GM12878 (cell line): ENCODE results near the gene NET1. TPM values are rescaled to one million over a fixed set of nuclear protein-coding genes. Genes with fewer than 3 reads are reported as not detected.

Source experiments
- ATF7 ChIP-seq: fragments of 450-650 bp; IDR thresholded peaks from 2 replicates; pipeline ENCODE4 v1.6.1; 2016; ENCODE audit warnings: low read depth, mild to moderate bottlenecking
- BRCA1 ChIP-seq: IDR thresholded peaks from 2 replicates; pipeline ENCODE4 v1.6.1; 2011; ENCODE audit warnings: low read depth, low read length, improper control_type of control experiment
- CBFB ChIP-seq: IDR thresholded peaks from 2 replicates; pipeline ENCODE4 v1.6.1; 2016; ENCODE audit warnings: antibody characterized with exemption, low read depth
- CBX5 ChIP-seq: sonication (generic); IDR thresholded peaks from 2 replicates; pipeline ENCODE4 v1.6.1; 2016; ENCODE audit warnings: low read depth, moderate library complexity, mild to moderate bottlenecking, inconsistent platforms
- CHD4 ChIP-seq: fragments of 200-600 bp; sonication (generic); IDR thresholded peaks from 2 replicates; pipeline ENCODE4 v1.6.1; 2016; ENCODE audit warnings: mild to moderate bottlenecking
- NBN ChIP-seq: fragments of 450-650 bp; IDR thresholded peaks from 2 replicates; pipeline ENCODE4 v1.6.1; 2016
- NR2C2 ChIP-seq: IDR thresholded peaks from 2 replicates; pipeline ENCODE4 v1.6.1; 2011; ENCODE audit warnings: borderline replicate concordance, low read depth; ENCODE audit not compliant: control insufficient read depth, insufficient read length
- PML ChIP-seq: IDR thresholded peaks from 2 replicates; pipeline ENCODE4 v1.6.1; 2012; ENCODE audit warnings: low read length, inconsistent platforms
- RAD21 ChIP-seq: IDR thresholded peaks from 2 replicates; pipeline ENCODE4 v1.6.1; 2011; ENCODE audit warnings: mild to moderate bottlenecking, low read depth, low read length, moderate library complexity; ENCODE audit not compliant: insufficient read depth
- RCOR1 ChIP-seq: conservative IDR thresholded peaks from 2 replicates; pipeline ENCODE4 v1.6.1; 2012; ENCODE audit warnings: low read depth, low read length, improper control_type of control experiment
- SIX5 ChIP-seq: IDR thresholded peaks from 2 replicates; pipeline ENCODE4 v1.6.1; 2011; ENCODE audit warnings: mild to moderate bottlenecking, low read depth, low read length, moderate library complexity; ENCODE audit not compliant: severe bottlenecking
- SMC3 ChIP-seq: IDR thresholded peaks from 2 replicates; pipeline ENCODE4 v1.6.1; 2011; ENCODE audit warnings: low read length, improper control_type of control experiment, borderline replicate concordance
- SPI1 ChIP-seq: IDR thresholded peaks from 2 replicates; pipeline ENCODE4 v1.6.1; 2011; ENCODE audit warnings: low read depth, mild to moderate bottlenecking, low read length, moderate library complexity, borderline replicate concordance; ENCODE audit not compliant: insufficient read depth
- STAT1 ChIP-seq: fragments of 450-650 bp; conservative IDR thresholded peaks from 2 replicates; pipeline ENCODE4 v1.6.1; 2014; ENCODE audit warnings: antibody characterized with exemption, mild to moderate bottlenecking
- TCF12 ChIP-seq: IDR thresholded peaks from 2 replicates; pipeline ENCODE4 v1.6.1; 2011; ENCODE audit warnings: low read depth, mild to moderate bottlenecking, low read length
- TCF3 ChIP-seq: IDR thresholded peaks from 2 replicates; pipeline ENCODE4 v1.6.1; 2012; ENCODE audit warnings: low read depth, mild to moderate bottlenecking, low read length, borderline replicate concordance; ENCODE audit not compliant: insufficient read depth
- YY1 ChIP-seq: IDR thresholded peaks from 2 replicates; pipeline ENCODE4 v1.6.1; 2011; ENCODE audit warnings: low read depth, mild to moderate bottlenecking, low read length
- polyA plus RNA-seq, 11 experiments: library from polyadenylated mRNA; depleted of rRNA in 4 of 11; unstranded in 6 of 11; stranded (reverse) in 5 of 11; fragments of >200 nt; fragmentation: Nextera tagmentation in 4 of 11; fragmentation: Illumina TruSeq in 1 of 11; extraction: Ambion mirVana in 4 of 11; extraction: Trizol in 1 of 11; gene quantifications; 1 replicate in 1 of 11; 2 replicates in 10 of 11; pipeline versions ENCODE4 v1.2.1 to v1.2.3, GENCODE V29; 2011 to 2016; ENCODE audit warnings: inconsistent platforms in 2 of 11, missing spikeins in 2 of 11, low read depth in 1 of 11
- total RNA-seq, 4 experiments: library from RNA; depleted of rRNA in 3 of 4; stranded (reverse); fragments of >200 nt in 3 of 4; fragmentation: Illumina TruSeq in 1 of 4; extraction: Trizol in 1 of 4; gene quantifications; 2 replicates each; pipeline versions ENCODE4 v1.2.1 to v1.2.3, GENCODE V29; 2013 to 2021
- TF ChIP-seq, protein P1 (sequence below): fragments of 150-350 bp; IDR thresholded peaks from 2 replicates; pipeline ENCODE4 v1.6.1; 2014; ENCODE audit warnings: mild to moderate bottlenecking, low read depth, low read length
- TF ChIP-seq, protein P2 (sequence below): fragments of 450-650 bp; IDR thresholded peaks from 2 replicates; pipeline ENCODE4 v1.6.1; 2016; ENCODE audit warnings: mild to moderate bottlenecking
- TF ChIP-seq, protein P3 (sequence below): fragments of 450-650 bp; IDR thresholded peaks from 2 replicates; pipeline ENCODE4 v1.6.1; 2017; ENCODE audit warnings: mild to moderate bottlenecking
- TF ChIP-seq, protein P4 (sequence below): fragments of 450-650 bp; IDR thresholded peaks from 2 replicates; pipeline ENCODE4 v1.6.1; 2017; ENCODE audit warnings: antibody characterized with exemption, mild to moderate bottlenecking, moderate library complexity
- TF ChIP-seq, protein P5 (sequence below): IDR thresholded peaks from 2 replicates; pipeline ENCODE4 v1.6.1; 2011; ENCODE audit warnings: mild to moderate bottlenecking, low read depth, low read length, moderate library complexity; ENCODE audit not compliant: insufficient replicate concordance

The NET1 gene
- total and polyA plus RNA-seq, 10 of the 15 experiments (the other 5 are each of a cell fraction or from before 2014, with no cell fraction given): 6.5 to 22.7 (median 18.4) TPM

DNA sequence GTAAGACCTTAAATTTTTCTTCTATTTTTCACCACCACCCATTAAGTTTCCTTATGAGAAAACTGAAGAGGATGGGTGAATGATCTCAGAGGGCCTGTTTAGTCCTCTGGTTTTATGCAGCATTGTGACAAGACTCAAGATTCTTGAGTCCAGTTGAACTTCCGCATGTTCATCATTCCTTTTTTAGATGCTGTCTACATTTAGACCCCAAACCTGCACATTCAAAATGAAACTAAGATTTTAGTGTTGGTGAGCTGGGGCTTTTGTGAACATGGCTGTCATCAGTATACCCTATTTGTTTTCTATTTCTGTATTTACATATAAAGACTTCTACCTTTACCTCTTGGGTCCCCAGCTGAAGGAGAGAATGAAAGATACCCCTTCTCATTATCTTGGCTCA lies 31.1 kb downstream of the NET1 start (continued):
- TF ChIP-seq, protein P1, sequence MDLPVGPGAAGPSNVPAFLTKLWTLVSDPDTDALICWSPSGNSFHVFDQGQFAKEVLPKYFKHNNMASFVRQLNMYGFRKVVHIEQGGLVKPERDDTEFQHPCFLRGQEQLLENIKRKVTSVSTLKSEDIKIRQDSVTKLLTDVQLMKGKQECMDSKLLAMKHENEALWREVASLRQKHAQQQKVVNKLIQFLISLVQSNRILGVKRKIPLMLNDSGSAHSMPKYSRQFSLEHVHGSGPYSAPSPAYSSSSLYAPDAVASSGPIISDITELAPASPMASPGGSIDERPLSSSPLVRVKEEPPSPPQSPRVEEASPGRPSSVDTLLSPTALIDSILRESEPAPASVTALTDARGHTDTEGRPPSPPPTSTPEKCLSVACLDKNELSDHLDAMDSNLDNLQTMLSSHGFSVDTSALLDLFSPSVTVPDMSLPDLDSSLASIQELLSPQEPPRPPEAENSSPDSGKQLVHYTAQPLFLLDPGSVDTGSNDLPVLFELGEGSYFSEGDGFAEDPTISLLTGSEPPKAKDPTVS: no peak
- TF ChIP-seq CBX5: 0 out of 2 replicates have a peak, but pooled peaks have one; percentile 43
- no peak for TF ChIP-seq RAD21
- TF ChIP-seq NR2C2: no peak
- no peak for TF ChIP-seq RCOR1
- TF ChIP-seq SMC3: no peak
- TF ChIP-seq PML: 0 out of 2 replicates have a peak, but pooled peaks have one; percentile 34
- TF ChIP-seq TCF3: no peak
- peak; percentile 55; the same call in 1 of the 2 replicates for TF ChIP-seq YY1
- TF ChIP-seq, protein P2, sequence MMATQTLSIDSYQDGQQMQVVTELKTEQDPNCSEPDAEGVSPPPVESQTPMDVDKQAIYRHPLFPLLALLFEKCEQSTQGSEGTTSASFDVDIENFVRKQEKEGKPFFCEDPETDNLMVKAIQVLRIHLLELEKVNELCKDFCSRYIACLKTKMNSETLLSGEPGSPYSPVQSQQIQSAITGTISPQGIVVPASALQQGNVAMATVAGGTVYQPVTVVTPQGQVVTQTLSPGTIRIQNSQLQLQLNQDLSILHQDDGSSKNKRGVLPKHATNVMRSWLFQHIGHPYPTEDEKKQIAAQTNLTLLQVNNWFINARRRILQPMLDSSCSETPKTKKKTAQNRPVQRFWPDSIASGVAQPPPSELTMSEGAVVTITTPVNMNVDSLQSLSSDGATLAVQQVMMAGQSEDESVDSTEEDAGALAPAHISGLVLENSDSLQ: peak; percentile 59; the same call in 1 of the 2 replicates
- TF ChIP-seq SIX5: no peak
- TF ChIP-seq, protein P3, sequence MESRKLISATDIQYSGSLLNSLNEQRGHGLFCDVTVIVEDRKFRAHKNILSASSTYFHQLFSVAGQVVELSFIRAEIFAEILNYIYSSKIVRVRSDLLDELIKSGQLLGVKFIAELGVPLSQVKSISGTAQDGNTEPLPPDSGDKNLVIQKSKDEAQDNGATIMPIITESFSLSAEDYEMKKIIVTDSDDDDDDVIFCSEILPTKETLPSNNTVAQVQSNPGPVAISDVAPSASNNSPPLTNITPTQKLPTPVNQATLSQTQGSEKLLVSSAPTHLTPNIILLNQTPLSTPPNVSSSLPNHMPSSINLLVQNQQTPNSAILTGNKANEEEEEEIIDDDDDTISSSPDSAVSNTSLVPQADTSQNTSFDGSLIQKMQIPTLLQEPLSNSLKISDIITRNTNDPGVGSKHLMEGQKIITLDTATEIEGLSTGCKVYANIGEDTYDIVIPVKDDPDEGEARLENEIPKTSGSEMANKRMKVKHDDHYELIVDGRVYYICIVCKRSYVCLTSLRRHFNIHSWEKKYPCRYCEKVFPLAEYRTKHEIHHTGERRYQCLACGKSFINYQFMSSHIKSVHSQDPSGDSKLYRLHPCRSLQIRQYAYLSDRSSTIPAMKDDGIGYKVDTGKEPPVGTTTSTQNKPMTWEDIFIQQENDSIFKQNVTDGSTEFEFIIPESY: no peak
- TF ChIP-seq CHD4: no peak
- TF ChIP-seq, protein P4, sequence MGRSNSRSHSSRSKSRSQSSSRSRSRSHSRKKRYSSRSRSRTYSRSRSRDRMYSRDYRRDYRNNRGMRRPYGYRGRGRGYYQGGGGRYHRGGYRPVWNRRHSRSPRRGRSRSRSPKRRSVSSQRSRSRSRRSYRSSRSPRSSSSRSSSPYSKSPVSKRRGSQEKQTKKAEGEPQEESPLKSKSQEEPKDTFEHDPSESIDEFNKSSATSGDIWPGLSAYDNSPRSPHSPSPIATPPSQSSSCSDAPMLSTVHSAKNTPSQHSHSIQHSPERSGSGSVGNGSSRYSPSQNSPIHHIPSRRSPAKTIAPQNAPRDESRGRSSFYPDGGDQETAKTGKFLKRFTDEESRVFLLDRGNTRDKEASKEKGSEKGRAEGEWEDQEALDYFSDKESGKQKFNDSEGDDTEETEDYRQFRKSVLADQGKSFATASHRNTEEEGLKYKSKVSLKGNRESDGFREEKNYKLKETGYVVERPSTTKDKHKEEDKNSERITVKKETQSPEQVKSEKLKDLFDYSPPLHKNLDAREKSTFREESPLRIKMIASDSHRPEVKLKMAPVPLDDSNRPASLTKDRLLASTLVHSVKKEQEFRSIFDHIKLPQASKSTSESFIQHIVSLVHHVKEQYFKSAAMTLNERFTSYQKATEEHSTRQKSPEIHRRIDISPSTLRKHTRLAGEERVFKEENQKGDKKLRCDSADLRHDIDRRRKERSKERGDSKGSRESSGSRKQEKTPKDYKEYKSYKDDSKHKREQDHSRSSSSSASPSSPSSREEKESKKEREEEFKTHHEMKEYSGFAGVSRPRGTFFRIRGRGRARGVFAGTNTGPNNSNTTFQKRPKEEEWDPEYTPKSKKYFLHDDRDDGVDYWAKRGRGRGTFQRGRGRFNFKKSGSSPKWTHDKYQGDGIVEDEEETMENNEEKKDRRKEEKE: no peak
- TF ChIP-seq, protein P5, sequence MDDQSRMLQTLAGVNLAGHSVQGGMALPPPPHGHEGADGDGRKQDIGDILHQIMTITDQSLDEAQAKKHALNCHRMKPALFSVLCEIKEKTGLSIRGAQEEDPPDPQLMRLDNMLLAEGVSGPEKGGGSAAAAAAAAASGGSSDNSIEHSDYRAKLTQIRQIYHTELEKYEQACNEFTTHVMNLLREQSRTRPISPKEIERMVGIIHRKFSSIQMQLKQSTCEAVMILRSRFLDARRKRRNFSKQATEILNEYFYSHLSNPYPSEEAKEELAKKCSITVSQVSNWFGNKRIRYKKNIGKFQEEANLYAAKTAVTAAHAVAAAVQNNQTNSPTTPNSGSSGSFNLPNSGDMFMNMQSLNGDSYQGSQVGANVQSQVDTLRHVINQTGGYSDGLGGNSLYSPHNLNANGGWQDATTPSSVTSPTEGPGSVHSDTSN: no peak
- 0 out of 2 replicates have a peak, but pooled peaks have one; percentile 37 for TF ChIP-seq NBN
- no peak for TF ChIP-seq CBFB
- TF ChIP-seq SPI1: no peak
- no peak for TF ChIP-seq TCF12
- TF ChIP-seq STAT1: no peak
- no peak for TF ChIP-seq BRCA1
- TF ChIP-seq ATF7: peak; percentile 67
- TF ChIP-seq, all 136 proteins: peak for 35
